GM12878 (cell line): ENCODE measurements around the gene CD7. TPM values are rescaled to one million over a fixed set of nuclear protein-coding genes. Genes with fewer than 3 reads are reported as not detected.

Source experiments
- ATAC-seq: fragments of 200-7000 bp; cut with Tn5 transposase; 3 replicates; pipeline ENCODE4 v1.9.1; 2020; ENCODE audit warnings: mild to moderate bottlenecking, moderate library complexity
- BruUV-seq: library from RNA; stranded (reverse); fragments of 400-500 nt; replicated peaks from 2 replicates; lab custom pipeline; 2021; lab: Mats Ljungman, UMichigan
- CTCF ChIA-PET: fragments of 300-600 bp; sonication (Branson Sonifier 250); formaldehyde crosslinking; extraction: SDS; loops from one replicate; lab custom pipeline; 2021; ENCODE audit warnings: inconsistent platforms; lab: Yijun Ruan, JAX
- POLR2A ChIA-PET: fragments of 350-600 bp; formaldehyde crosslinking; extraction: SDS; loops from one replicate; lab custom pipeline; 2021; ENCODE audit warnings: inconsistent platforms; lab: Charles Lee
- RAD21 ChIA-PET: fragments of 300-600 bp; sonication (Branson Sonifier 250); formaldehyde crosslinking; loops from one replicate; lab custom pipeline; 2023; ENCODE audit warnings: antibody characterized with exemption; ENCODE audit not compliant: unreplicated experiment; lab: Charles Lee
- SMC1A ChIA-PET: fragments of 300-600 bp; sonication (Branson Sonifier 250); formaldehyde crosslinking; loops from one replicate; lab custom pipeline; 2023; ENCODE audit not compliant: unreplicated experiment, uncharacterized antibody; lab: Charles Lee
- DNase-seq: peaks from one replicate; pipeline ENCODE4 v3.0.0-alpha.2; 2011; ENCODE audit warnings: low read depth, low spot score
- FAIRE-seq: peaks from 3 replicates; lab custom pipeline; 2011; peaks lifted over from hg19 to GRCh38; lab: Jason Lieb, UNC
- H2AFZ ChIP-seq: 2 replicates; pipeline ENCODE4 v1.6.0; 2011; ENCODE audit warnings: low read depth, low read length, control low read depth; ENCODE audit not compliant: control insufficient read depth
- H3K27ac ChIP-seq: 2 replicates; pipeline ENCODE4 v1.5.1; 2011; ENCODE audit warnings: control low read depth; ENCODE audit not compliant: control insufficient read depth, insufficient read depth
- H3K27me3 ChIP-seq, 2 experiments: replicated peaks in 1 of 2; 2 replicates each; pipeline versions ENCODE4 v1.6.0 to v1.6.1; 2011; ENCODE audit warnings: low read length in 1 of 2; ENCODE audit not compliant: control insufficient read depth in 2 of 2, insufficient read depth in 2 of 2
- H3K36me3 ChIP-seq, 2 experiments: 2 replicates each; pipeline ENCODE4 v1.5.1; 2011; ENCODE audit warnings: low read length in 1 of 2; ENCODE audit not compliant: control insufficient read depth in 2 of 2, insufficient read depth in 2 of 2
- H3K4me1 ChIP-seq: 2 replicates; pipeline ENCODE4 v1.6.1; 2011; ENCODE audit warnings: mild to moderate bottlenecking, low read length, moderate library complexity, mixed read lengths; ENCODE audit not compliant: control insufficient read depth, insufficient read depth
- H3K4me2 ChIP-seq: 2 replicates; pipeline ENCODE4 v1.6.0; 2011; ENCODE audit warnings: control low read depth; ENCODE audit not compliant: control insufficient read depth, insufficient read depth
- H3K4me3 ChIP-seq: fragments of 200-600 bp; sonication (generic); 2 replicates; pipeline ENCODE4 v1.5.1; 2016
- H3K79me2 ChIP-seq: 2 replicates; pipeline ENCODE4 v1.6.0; 2011; ENCODE audit warnings: low read length; ENCODE audit not compliant: control insufficient read depth, insufficient read depth
- H3K9ac ChIP-seq: 2 replicates; pipeline ENCODE4 v1.8.0; 2011; ENCODE audit warnings: low read length, control low read depth, mixed read lengths; ENCODE audit not compliant: control insufficient read depth, insufficient read depth
- H3K9me3 ChIP-seq: replicated peaks from 3 replicates; pipeline ENCODE4 v1.5.1; 2011; ENCODE audit warnings: mild to moderate bottlenecking, low read length; ENCODE audit not compliant: control insufficient read depth, insufficient read depth
- H4K20me1 ChIP-seq: 2 replicates; pipeline ENCODE4 v1.6.0; 2011; ENCODE audit not compliant: control insufficient read depth, insufficient read depth
- BHLHE40 ChIP-seq, 2 experiments: fragments of 450-650 bp in 1 of 2; IDR thresholded peaks; 2 replicates each; pipeline ENCODE4 v1.6.1; 2011 to 2017; ENCODE audit warnings: low read depth in 2 of 2, borderline replicate concordance in 1 of 2, improper control_type of control experiment in 1 of 2, low read length in 1 of 2, mild to moderate bottlenecking in 1 of 2
- DPF2 ChIP-seq: fragments of 450-650 bp; IDR thresholded peaks from 2 replicates; pipeline ENCODE4 v1.6.1; 2017; ENCODE audit warnings: mild to moderate bottlenecking
- IKZF1 ChIP-seq: fragments of 450-650 bp; conservative IDR thresholded peaks from 2 replicates; pipeline ENCODE4 v1.6.1; 2017; ENCODE audit warnings: antibody characterized with exemption, mild to moderate bottlenecking
- IKZF2 ChIP-seq, 2 experiments: fragments of 450-650 bp; IDR thresholded peaks; 2 replicates each; pipeline ENCODE4 v1.6.1; 2017; ENCODE audit warnings: mild to moderate bottlenecking in 2 of 2, moderate library complexity in 2 of 2
- IRF4 ChIP-seq: IDR thresholded peaks from 2 replicates; pipeline ENCODE4 v1.6.1; 2011; ENCODE audit warnings: low read depth, low read length
- PAX5 ChIP-seq: IDR thresholded peaks from 2 replicates; pipeline ENCODE4 v1.6.1; 2011; ENCODE audit warnings: low read depth, low read length, borderline replicate concordance
- WGBS: methylation state at CpG from one replicate; pipeline ENCODE4 v1.1.6; 2016; ENCODE audit warnings: low lambda C conversion rate; ENCODE audit not compliant: insufficient replicate concordance, insufficient coverage; ENCODE audit errors: missing lambda C conversion rate; 5-methylcytosine and 5-hydroxymethylcytosine counted together
- in situ Hi-C: fragments of 300-500 bp; cut with MboI; formaldehyde crosslinking; loops from 9 replicates; pipeline ENCODE4 v1.14.3; 2018; ENCODE audit warnings: mixed read lengths
- intact Hi-C: fragments of 100-400 bp; cut with micrococcal nuclease; formaldehyde crosslinking; loops from one replicate; pipeline ENCODE4 v1.14.2; 2022; ENCODE audit not compliant: unreplicated experiment
- polyA plus RNA-seq, 11 experiments: library from polyadenylated mRNA; depleted of rRNA in 4 of 11; unstranded in 6 of 11; stranded (reverse) in 5 of 11; fragments of >200 nt; fragmentation: Nextera tagmentation in 4 of 11; fragmentation: Illumina TruSeq in 1 of 11; extraction: Ambion mirVana in 4 of 11; extraction: Trizol in 1 of 11; gene quantifications; 1 replicate in 1 of 11; 2 replicates in 10 of 11; pipeline versions ENCODE4 v1.2.1 to v1.2.3, GENCODE V29; 2011 to 2016; ENCODE audit warnings: inconsistent platforms in 2 of 11, missing spikeins in 2 of 11, low read depth in 1 of 11
- total RNA-seq, 4 experiments: library from RNA; depleted of rRNA in 3 of 4; stranded (reverse); fragments of >200 nt in 3 of 4; fragmentation: Illumina TruSeq in 1 of 4; extraction: Trizol in 1 of 4; gene quantifications; 2 replicates each; pipeline versions ENCODE4 v1.2.1 to v1.2.3, GENCODE V29; 2013 to 2021
- TF ChIP-seq, protein P1 (sequence below): fragments of 450-650 bp; IDR thresholded peaks from 2 replicates; pipeline ENCODE4 v1.6.1; 2017; ENCODE audit warnings: mild to moderate bottlenecking, moderate library complexity
- TF ChIP-seq, protein P2 (sequence below): fragments of 450-650 bp; IDR thresholded peaks from 2 replicates; pipeline ENCODE4 v1.6.1; 2016; ENCODE audit warnings: mild to moderate bottlenecking

CD7 gene
- total and polyA plus RNA-seq, 10 of the 15 experiments (the other 5 are each of a cell fraction or from before 2014, with no cell fraction given) = 0.33 TPM; not detected in 9

DNA sequence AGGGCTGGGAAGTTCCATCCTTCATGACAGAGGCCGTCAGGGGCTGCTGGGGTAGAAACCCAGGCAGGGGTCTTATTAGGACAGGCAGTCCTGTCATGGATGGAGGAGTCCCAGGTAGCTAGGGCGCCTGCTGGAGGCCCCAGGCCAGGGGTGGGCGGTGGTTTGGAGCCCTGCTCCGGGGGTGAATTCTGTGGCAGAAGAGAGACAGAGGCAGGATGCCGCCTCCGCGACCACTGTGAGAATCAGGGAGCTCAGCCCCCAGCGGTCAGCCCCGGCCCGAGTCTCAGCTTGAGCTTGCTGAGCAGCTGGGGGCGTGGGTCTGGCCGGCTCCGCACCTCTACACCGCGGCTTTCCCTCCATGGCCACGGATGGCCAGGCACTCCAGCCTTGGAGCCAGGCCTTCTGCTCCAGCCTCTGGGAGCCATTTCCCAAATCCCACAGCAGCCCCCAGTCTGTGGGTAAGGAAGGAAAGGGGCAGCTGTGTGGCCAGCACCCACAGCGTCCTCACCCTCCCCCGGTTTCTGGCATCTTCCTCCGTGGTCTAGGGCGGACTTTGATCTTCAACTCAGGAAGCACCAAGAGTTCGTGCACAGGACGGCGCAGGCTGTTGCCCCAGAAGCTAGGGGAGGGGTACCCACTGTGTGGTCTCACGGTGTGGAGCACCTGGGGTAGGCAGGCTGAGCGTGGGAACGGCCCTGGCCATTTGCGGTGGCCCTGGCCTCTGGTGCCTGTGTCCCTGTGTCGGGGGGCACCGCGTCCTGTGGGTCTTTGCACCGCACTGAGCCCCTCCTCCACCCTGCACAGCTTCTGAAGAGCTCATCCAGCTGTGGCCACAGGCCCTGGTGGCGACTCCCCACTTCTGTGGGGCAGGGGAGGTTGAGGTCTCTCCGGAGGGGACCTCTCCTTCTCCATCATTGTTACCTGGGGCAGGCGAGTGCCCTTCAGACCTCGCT, 14.1 kb downstream of the CD7 start (continued):
- TF ChIP-seq IRF4 (no peak), IKZF1 (peak; percentile 88), IKZF2 (IDR thresholded peaks at IDR 0.05) (peak; percentile 70 to 79; a peak in 3 of 4 replicates), DPF2 (peak; percentile 61; the same call in 1 of the 2 replicates)
- TF ChIP-seq, protein P1, sequence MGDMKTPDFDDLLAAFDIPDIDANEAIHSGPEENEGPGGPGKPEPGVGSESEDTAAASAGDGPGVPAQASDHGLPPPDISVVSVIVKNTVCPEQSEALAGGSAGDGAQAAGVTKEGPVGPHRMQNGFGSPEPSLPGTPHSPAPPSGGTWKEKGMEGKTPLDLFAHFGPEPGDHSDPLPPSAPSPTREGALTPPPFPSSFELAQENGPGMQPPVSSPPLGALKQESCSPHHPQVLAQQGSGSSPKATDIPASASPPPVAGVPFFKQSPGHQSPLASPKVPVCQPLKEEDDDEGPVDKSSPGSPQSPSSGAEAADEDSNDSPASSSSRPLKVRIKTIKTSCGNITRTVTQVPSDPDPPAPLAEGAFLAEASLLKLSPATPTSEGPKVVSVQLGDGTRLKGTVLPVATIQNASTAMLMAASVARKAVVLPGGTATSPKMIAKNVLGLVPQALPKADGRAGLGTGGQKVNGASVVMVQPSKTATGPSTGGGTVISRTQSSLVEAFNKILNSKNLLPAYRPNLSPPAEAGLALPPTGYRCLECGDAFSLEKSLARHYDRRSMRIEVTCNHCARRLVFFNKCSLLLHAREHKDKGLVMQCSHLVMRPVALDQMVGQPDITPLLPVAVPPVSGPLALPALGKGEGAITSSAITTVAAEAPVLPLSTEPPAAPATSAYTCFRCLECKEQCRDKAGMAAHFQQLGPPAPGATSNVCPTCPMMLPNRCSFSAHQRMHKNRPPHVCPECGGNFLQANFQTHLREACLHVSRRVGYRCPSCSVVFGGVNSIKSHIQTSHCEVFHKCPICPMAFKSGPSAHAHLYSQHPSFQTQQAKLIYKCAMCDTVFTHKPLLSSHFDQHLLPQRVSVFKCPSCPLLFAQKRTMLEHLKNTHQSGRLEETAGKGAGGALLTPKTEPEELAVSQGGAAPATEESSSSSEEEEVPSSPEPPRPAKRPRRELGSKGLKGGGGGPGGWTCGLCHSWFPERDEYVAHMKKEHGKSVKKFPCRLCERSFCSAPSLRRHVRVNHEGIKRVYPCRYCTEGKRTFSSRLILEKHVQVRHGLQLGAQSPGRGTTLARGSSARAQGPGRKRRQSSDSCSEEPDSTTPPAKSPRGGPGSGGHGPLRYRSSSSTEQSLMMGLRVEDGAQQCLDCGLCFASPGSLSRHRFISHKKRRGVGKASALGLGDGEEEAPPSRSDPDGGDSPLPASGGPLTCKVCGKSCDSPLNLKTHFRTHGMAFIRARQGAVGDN = 0 out of 2 replicates have a peak, but pooled peaks have one; percentile 29
- TF ChIP-seq, all 136 proteins: peak for 10

- Histone ChIP-seq H3K27ac (no peak overlapping the region), H3K27me3 (no peaks in the 10 kb centered on the region; a peak in 1 of 4 replicates), H4K20me1 (no peaks in the 10 kb centered on the region), H3K4me2 (peak overlapping the region; percentile 77), H3K4me3 (no peak overlapping the region), H3K9ac (0 out of 2 replicates have a peak overlapping the region, but pooled peaks have one; percentile 11), H3K79me2 (no peaks in the 10 kb centered on the region), H3K9me3 (no peaks in the 10 kb centered on the region), H3K36me3 (no peaks in the 10 kb centered on the region), H2AFZ (peak overlapping the region; percentile 51), H3K4me1 (peaks cover 31% of the 10 kb centered on the region)
- FAIRE-seq (no peak), DNase-seq (no peak), ATAC-seq (no peak)
- no TSS peak for BruUV-seq
- in situ Hi-C loops = no loop called here
- ChIA-PET SMC1A (interaction anchor here (1.2 to 5.1 kb wide), 7 partner anchors 14 to 93 kb away, joined by 3 to 42 read pairs (median 5); partner anchors contain the start of gene CD7), RAD21 (interaction anchor here (0.9 to 7.9 kb wide), 8 partner anchors 10 to 97 kb away, joined by 3 to 77 read pairs (median 6); partner anchors contain the start of gene CD7), POLR2A (interaction anchor here (1.3 to 4.0 kb wide), 8 partner anchors 9 to 117 kb away, joined by 3 to 32 read pairs (median 6); partner anchors contain the start of genes CSNK1D and SLC16A3), CTCF (interaction anchor here (1.2 to 8.7 kb wide), 8 partner anchors 10 to 122 kb away, joined by 3 to 94 read pairs (median 11); no protein-coding TSS in a partner anchor)
- intact Hi-C loops = loop anchor here (1.0 kb wide), 1 partner anchor 19 kb away; no protein-coding TSS in a partner anchor
- TF ChIP-seq BHLHE40 (IDR thresholded peaks at IDR 0.05; ENCODE audit: borderline replicate concordance in 1 of 2, low read depth in 2 of 2, low read length in 1 of 2) = 0 out of 4 replicates have a peak, but pooled peaks of 1 of the 2 experiments have one; percentile 0
- TF ChIP-seq, protein P1 = peak; percentile 26; the same call in 1 of the 2 replicates
- no peak for TF ChIP-seq PAX5
- TF ChIP-seq, protein P2, sequence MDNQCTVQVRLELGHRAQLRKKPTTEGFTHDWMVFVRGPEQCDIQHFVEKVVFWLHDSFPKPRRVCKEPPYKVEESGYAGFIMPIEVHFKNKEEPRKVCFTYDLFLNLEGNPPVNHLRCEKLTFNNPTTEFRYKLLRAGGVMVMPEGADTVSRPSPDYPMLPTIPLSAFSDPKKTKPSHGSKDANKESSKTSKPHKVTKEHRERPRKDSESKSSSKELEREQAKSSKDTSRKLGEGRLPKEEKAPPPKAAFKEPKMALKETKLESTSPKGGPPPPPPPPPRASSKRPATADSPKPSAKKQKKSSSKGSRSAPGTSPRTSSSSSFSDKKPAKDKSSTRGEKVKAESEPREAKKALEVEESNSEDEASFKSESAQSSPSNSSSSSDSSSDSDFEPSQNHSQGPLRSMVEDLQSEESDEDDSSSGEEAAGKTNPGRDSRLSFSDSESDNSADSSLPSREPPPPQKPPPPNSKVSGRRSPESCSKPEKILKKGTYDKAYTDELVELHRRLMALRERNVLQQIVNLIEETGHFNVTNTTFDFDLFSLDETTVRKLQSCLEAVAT = peak; percentile 78
- WGBS = 63% methylated on average over 15 of the region's 15 CpGs
Observed at GRCh38 chr17:82302568-82302963, 14.8 kb downstream of the CD7 start.
